ENCODE results near the gene DUS2.
"Not testable (repeated sequence)": the region's sequence is repeated elsewhere in the genome, so short reads cannot be mapped to it uniquely, and the experiment has no call there.

Gene DUS2

GRCh38 chr16:68093816-68094613 lies 70.9 kb downstream of the DUS2 start:
- TF ChIP-seq ZNF274 (IDR thresholded peaks at IDR 0.05; ENCODE audit: low read depth, low read length), result no peak
- no peak overlapping the region for H3K4me3 ChIP-seq (ENCODE audit: low read length)

- H3K4me3 ChIP-seq (ENCODE audit: low read length), result no peak overlapping the region
- TF ChIP-seq ZNF274 (IDR thresholded peaks at IDR 0.05; ENCODE audit: low read depth, low read length), result no peak
Measured at GRCh38 chr16:68094614-68094934, 71.5 kb downstream of the DUS2 start.

GRCh38 chr16:68096491-68096890 lies 73.4 kb downstream of the DUS2 start:
- no peak for TF ChIP-seq ZNF274 (IDR thresholded peaks at IDR 0.05; ENCODE audit: low read depth, low read length)
- no peak overlapping the region for H3K4me3 ChIP-seq (ENCODE audit: low read length)

- TF ChIP-seq ZNF274 (IDR thresholded peaks at IDR 0.05; ENCODE audit: low read depth, low read length), result no peak
- H3K4me3 ChIP-seq (ENCODE audit: low read length), result no peak overlapping the region
Measured at GRCh38 chr16:68097088-68097487, 74.0 kb downstream of the DUS2 start.

GRCh38 chr16:68097895-68098294 lies 74.8 kb downstream of the DUS2 start:
- no peak for TF ChIP-seq ZNF274 (IDR thresholded peaks at IDR 0.05; ENCODE audit: low read depth, low read length)
- no peak overlapping the region for H3K4me3 ChIP-seq (ENCODE audit: low read length)

GRCh38 chr16:68100488-68100887 lies 77.4 kb downstream of the DUS2 start:
- TF ChIP-seq ZNF274 (IDR thresholded peaks at IDR 0.05; ENCODE audit: low read depth, low read length), result no peak

GRCh38 chr16:68105611-68106010 lies 82.5 kb downstream of the DUS2 start:
- H3K4me3 ChIP-seq (ENCODE audit: low read length), result no peak overlapping the region
- TF ChIP-seq ZNF274 (IDR thresholded peaks at IDR 0.05; ENCODE audit: low read depth, low read length), result no peak

More at GRCh38 chr16:68100488-68100887, 77.4 kb downstream of the DUS2 start:
- no peak overlapping the region for H3K4me3 ChIP-seq (ENCODE audit: low read length)

- not testable (repeated sequence) for H3K4me3 ChIP-seq (ENCODE audit: low read length)
Measured at GRCh38 chr16:68107230-68107928, 84.3 kb downstream of the DUS2 start.

- not testable (repeated sequence) for H3K4me3 ChIP-seq (ENCODE audit: low read length)
Measured at GRCh38 chr16:68109156-68109555, 86.1 kb downstream of the DUS2 start.

- H3K4me3 ChIP-seq (ENCODE audit: low read length), result not testable (repeated sequence)
Measured at GRCh38 chr16:68110611-68111010, 87.5 kb downstream of the DUS2 start.

GRCh38 chr16:68111379-68111778 lies 88.3 kb downstream of the DUS2 start:
- no peak overlapping the region for H3K4me3 ChIP-seq (ENCODE audit: low read length)
- no peak for TF ChIP-seq ZNF274 (IDR thresholded peaks at IDR 0.05; ENCODE audit: low read depth, low read length)

GRCh38 chr16:68113059-68113761 lies 90.1 kb downstream of the DUS2 start:
- TF ChIP-seq ZNF274 (IDR thresholded peaks at IDR 0.05; ENCODE audit: low read depth, low read length), result no peak
- H3K4me3 ChIP-seq (ENCODE audit: low read length), result no peak overlapping the region

- no peak for TF ChIP-seq ZNF274 (IDR thresholded peaks at IDR 0.05; ENCODE audit: low read depth, low read length)
Measured at GRCh38 chr16:68113765-68114240, 90.7 kb downstream of the DUS2 start.

GRCh38 chr16:68114939-68115338 lies 91.9 kb downstream of the DUS2 start:
- H3K4me3 ChIP-seq (ENCODE audit: low read length), result not testable (repeated sequence)

More at GRCh38 chr16:68113765-68114240, 90.7 kb downstream of the DUS2 start:
- no peak overlapping the region for H3K4me3 ChIP-seq (ENCODE audit: low read length)

GRCh38 chr16:68115851-68116250 lies 92.8 kb downstream of the DUS2 start:
- no peak for TF ChIP-seq ZNF274 (IDR thresholded peaks at IDR 0.05; ENCODE audit: low read depth, low read length)

More at GRCh38 chr16:68115851-68116250, 92.8 kb downstream of the DUS2 start:
- H3K4me3 ChIP-seq (ENCODE audit: low read length), result no peak overlapping the region
